ENCODE data around the gene DCDC2B. TPM values are rescaled to one million over a fixed set of nuclear protein-coding genes. Genes with fewer than 3 reads are reported as not detected.

Gene DCDC2B
- total and polyA plus RNA-seq, 9 donors = 0.15 to 1.1 (median 0.34) TPM; not detected in 1

GRCh38 chr1:32223683-32224082 lies 14.8 kb downstream of the DCDC2B start:
- no peaks in the 10 kb centered on the region for H3K27me3 ChIP-seq (ENCODE audit: control insufficient read depth, insufficient read depth, low read length)
- H3K4me3 ChIP-seq (ENCODE audit: low read length) = no peak overlapping the region
- peaks cover 23% of the 10 kb centered on the region for H3K4me1 ChIP-seq (ENCODE audit: control insufficient read depth, insufficient read depth, low read length)
- no peak overlapping the region for H3K27ac ChIP-seq (ENCODE audit: low read length)
- WGBS (ENCODE audit: insufficient coverage) = 62% methylated on average over 3 of the region's 3 CpGs
- DNase-seq = no peak
- H3K36me3 ChIP-seq (ENCODE audit: control insufficient read depth, insufficient read depth, low read length) = peaks cover 59% of the 10 kb centered on the region
- no peaks in the 10 kb centered on the region for H3K9me3 ChIP-seq (replicated peaks; ENCODE audit: control insufficient read depth, low read depth, low read length)

GRCh38 chr1:32224285-32224684 lies 15.4 kb downstream of the DCDC2B start:
- Histone ChIP-seq H3K27ac (ENCODE audit: low read length) (no peak overlapping the region), H3K4me1 (ENCODE audit: control insufficient read depth, insufficient read depth, low read length) (peaks cover 23% of the 10 kb centered on the region), H3K9me3 (replicated peaks; ENCODE audit: control insufficient read depth, low read depth, low read length) (no peaks in the 10 kb centered on the region), H3K4me3 (ENCODE audit: low read length) (no peak overlapping the region), H3K36me3 (ENCODE audit: control insufficient read depth, insufficient read depth, low read length) (peaks cover 60% of the 10 kb centered on the region), H3K27me3 (ENCODE audit: control insufficient read depth, insufficient read depth, low read length) (no peaks in the 10 kb centered on the region)
- no peak for DNase-seq
- WGBS (ENCODE audit: insufficient coverage) = 100% methylated on average over 2 of the region's 4 CpGs

- Histone ChIP-seq H3K27ac (ENCODE audit: low read length) (no peak overlapping the region), H3K4me1 (ENCODE audit: control insufficient read depth, insufficient read depth, low read length) (peaks cover under 1% of the 10 kb centered on the region), H3K9me3 (replicated peaks; ENCODE audit: control insufficient read depth, low read depth, low read length) (no peaks in the 10 kb centered on the region), H3K27me3 (ENCODE audit: control insufficient read depth, insufficient read depth, low read length) (no peaks in the 10 kb centered on the region), H3K4me3 (ENCODE audit: low read length) (no peak overlapping the region), H3K36me3 (ENCODE audit: control insufficient read depth, insufficient read depth, low read length) (peaks cover 70% of the 10 kb centered on the region)
- no peak for DNase-seq
- no CpG with 5 or more reads among the region's 3 CpGs for WGBS (ENCODE audit: insufficient coverage)
Observed at GRCh38 chr1:32228771-32229170, 19.9 kb downstream of the DCDC2B start.

- no peak overlapping the region for H3K4me3 ChIP-seq (ENCODE audit: low read length)
- no peaks in the 10 kb centered on the region for H3K4me1 ChIP-seq (ENCODE audit: control insufficient read depth, insufficient read depth, low read length)
- H3K9me3 ChIP-seq (replicated peaks; ENCODE audit: control insufficient read depth, low read depth, low read length) = no peaks in the 10 kb centered on the region
- H3K36me3 ChIP-seq (ENCODE audit: control insufficient read depth, insufficient read depth, low read length) = peaks cover 57% of the 10 kb centered on the region
- no peak for DNase-seq
- H3K27ac ChIP-seq (ENCODE audit: low read length) = no peak overlapping the region
- 77% methylated on average over 2 of the region's 5 CpGs for WGBS (ENCODE audit: insufficient coverage)
- no peaks in the 10 kb centered on the region for H3K27me3 ChIP-seq (ENCODE audit: control insufficient read depth, insufficient read depth, low read length)
Observed at GRCh38 chr1:32231843-32232432, 23.0 kb downstream of the DCDC2B start.

GRCh38 chr1:32232558-32233304 lies 23.8 kb downstream of the DCDC2B start:
- Histone ChIP-seq H3K27me3 (ENCODE audit: control insufficient read depth, insufficient read depth, low read length) (no peaks in the 10 kb centered on the region), H3K9me3 (replicated peaks; ENCODE audit: control insufficient read depth, low read depth, low read length) (no peaks in the 10 kb centered on the region), H3K36me3 (ENCODE audit: control insufficient read depth, insufficient read depth, low read length) (peaks cover 53% of the 10 kb centered on the region), H3K4me1 (ENCODE audit: control insufficient read depth, insufficient read depth, low read length) (no peaks in the 10 kb centered on the region), H3K4me3 (ENCODE audit: low read length) (no peak overlapping the region), H3K27ac (ENCODE audit: low read length) (no peak overlapping the region)
- DNase-seq = no peak
- 77% methylated on average over 4 of the region's 8 CpGs for WGBS (ENCODE audit: insufficient coverage)

GRCh38 chr1:32234792-32235191 lies 25.9 kb downstream of the DCDC2B start:
- no peak overlapping the region for H3K27ac ChIP-seq (ENCODE audit: low read length)
- no peaks in the 10 kb centered on the region for H3K27me3 ChIP-seq (ENCODE audit: control insufficient read depth, insufficient read depth, low read length)
- 73% methylated on average over 7 of the region's 7 CpGs for WGBS (ENCODE audit: insufficient coverage)
- no peak overlapping the region for H3K4me3 ChIP-seq (ENCODE audit: low read length)
- H3K4me1 ChIP-seq (ENCODE audit: control insufficient read depth, insufficient read depth, low read length) = peaks cover 8% of the 10 kb centered on the region
- H3K9me3 ChIP-seq (replicated peaks; ENCODE audit: control insufficient read depth, low read depth, low read length) = no peaks in the 10 kb centered on the region
- peaks cover 42% of the 10 kb centered on the region for H3K36me3 ChIP-seq (ENCODE audit: control insufficient read depth, insufficient read depth, low read length)
- DNase-seq = no peak

GRCh38 chr1:32239337-32239736 lies 30.4 kb downstream of the DCDC2B start:
- WGBS (ENCODE audit: insufficient coverage) = 39% methylated on average over 2 of the region's 4 CpGs
- H3K9me3 ChIP-seq (replicated peaks; ENCODE audit: control insufficient read depth, low read depth, low read length) = no peaks in the 10 kb centered on the region
- peak overlapping the region; percentile 91 for H3K27ac ChIP-seq (ENCODE audit: low read length)
- DNase-seq = no peak
- peaks cover 14% of the 10 kb centered on the region for H3K36me3 ChIP-seq (ENCODE audit: control insufficient read depth, insufficient read depth, low read length)
- no peaks in the 10 kb centered on the region for H3K27me3 ChIP-seq (ENCODE audit: control insufficient read depth, insufficient read depth, low read length)
- H3K4me3 ChIP-seq (ENCODE audit: low read length) = no peak overlapping the region
- peaks cover 36% of the 10 kb centered on the region for H3K4me1 ChIP-seq (ENCODE audit: control insufficient read depth, insufficient read depth, low read length)

- DNase-seq = no peak
- Histone ChIP-seq H3K4me3 (ENCODE audit: low read length) (peak overlapping the region; percentile 78), H3K4me1 (ENCODE audit: control insufficient read depth, insufficient read depth, low read length) (peaks cover 36% of the 10 kb centered on the region), H3K27ac (ENCODE audit: low read length) (peak overlapping the region; percentile 91), H3K36me3 (ENCODE audit: control insufficient read depth, insufficient read depth, low read length) (peaks cover 11% of the 10 kb centered on the region), H3K9me3 (replicated peaks; ENCODE audit: control insufficient read depth, low read depth, low read length) (no peaks in the 10 kb centered on the region), H3K27me3 (ENCODE audit: control insufficient read depth, insufficient read depth, low read length) (no peaks in the 10 kb centered on the region)
- WGBS (ENCODE audit: insufficient coverage) = 15% methylated on average over 19 of the region's 20 CpGs
Observed at GRCh38 chr1:32239790-32240139, 30.9 kb downstream of the DCDC2B start.

- peak; percentile 77 for DNase-seq
- Histone ChIP-seq H3K4me3 (ENCODE audit: low read length) (peak overlapping the region; percentile 78), H3K4me1 (ENCODE audit: control insufficient read depth, insufficient read depth, low read length) (peaks cover 36% of the 10 kb centered on the region), H3K27me3 (ENCODE audit: control insufficient read depth, insufficient read depth, low read length) (no peaks in the 10 kb centered on the region), H3K9me3 (replicated peaks; ENCODE audit: control insufficient read depth, low read depth, low read length) (no peaks in the 10 kb centered on the region), H3K27ac (ENCODE audit: low read length) (peak overlapping the region; percentile 91), H3K36me3 (ENCODE audit: control insufficient read depth, insufficient read depth, low read length) (peaks cover 8% of the 10 kb centered on the region)
- WGBS (ENCODE audit: insufficient coverage) = 1% methylated on average over 58 of the region's 62 CpGs
Observed at GRCh38 chr1:32240140-32240951, 31.5 kb downstream of the DCDC2B start.
